Measurements from ENCODE around the gene VAPB.
A peak's percentile ranks its signal among the peaks of the same experiment; 100 is the strongest.
"Not testable (repeated sequence)": the region's sequence is repeated elsewhere in the genome, so short reads cannot be mapped to it uniquely, and the experiment has no call there.

VAPB gene, protein sequence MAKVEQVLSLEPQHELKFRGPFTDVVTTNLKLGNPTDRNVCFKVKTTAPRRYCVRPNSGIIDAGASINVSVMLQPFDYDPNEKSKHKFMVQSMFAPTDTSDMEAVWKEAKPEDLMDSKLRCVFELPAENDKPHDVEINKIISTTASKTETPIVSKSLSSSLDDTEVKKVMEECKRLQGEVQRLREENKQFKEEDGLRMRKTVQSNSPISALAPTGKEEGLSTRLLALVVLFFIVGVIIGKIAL

DNA sequence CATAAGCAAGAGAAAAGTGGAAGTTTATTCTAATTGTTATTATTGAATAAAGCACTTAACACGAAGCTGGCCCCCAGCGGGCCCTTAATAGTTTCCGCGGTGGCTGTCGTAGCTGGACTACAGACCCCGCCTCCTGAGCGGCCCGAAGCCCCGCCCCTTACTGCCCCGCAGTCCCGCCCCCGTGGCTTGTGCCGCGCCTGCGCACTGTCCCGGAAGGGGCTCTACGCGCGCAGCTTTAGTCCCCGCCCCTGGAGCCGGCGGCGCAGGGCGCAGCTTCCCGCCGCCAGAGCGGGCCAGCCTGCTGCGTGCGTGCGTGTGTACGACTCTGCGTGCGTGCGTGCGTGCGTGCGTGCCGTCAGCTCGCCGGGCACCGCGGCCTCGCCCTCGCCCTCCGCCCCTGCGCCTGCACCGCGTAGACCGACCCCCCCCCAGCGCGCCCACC lies at the start of gene VAPB:
Gene VAPB, plus strand, starts transcription at position 348 of the 442 bp plus-strand sequence. CDS start 231 bp downstream, outside the sequence.
- DNase-seq (ENCODE audit: low read depth): peak; percentile 94

DNA sequence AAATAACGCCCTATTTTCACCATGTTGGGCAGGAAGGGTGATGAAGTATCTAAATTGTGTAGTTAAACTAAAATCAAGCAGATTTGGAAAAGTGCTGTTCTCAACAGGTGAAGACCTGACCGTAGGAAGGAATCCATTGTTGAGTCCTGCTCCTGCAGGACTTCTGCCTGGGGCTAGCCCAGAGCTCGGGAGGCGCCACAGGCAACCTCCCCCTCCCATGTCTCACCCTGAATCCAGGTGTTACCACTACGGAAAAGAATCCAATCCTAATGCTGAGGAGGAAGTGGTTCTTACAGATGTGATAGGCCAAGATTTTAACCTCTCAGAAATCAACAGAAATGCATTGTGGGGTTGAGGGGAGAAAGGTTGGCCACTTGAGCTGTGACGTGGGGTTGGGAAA lies 49.3 kb upstream of the VAPB start:
- no peak for DNase-seq (ENCODE audit: low read depth)

DNA sequence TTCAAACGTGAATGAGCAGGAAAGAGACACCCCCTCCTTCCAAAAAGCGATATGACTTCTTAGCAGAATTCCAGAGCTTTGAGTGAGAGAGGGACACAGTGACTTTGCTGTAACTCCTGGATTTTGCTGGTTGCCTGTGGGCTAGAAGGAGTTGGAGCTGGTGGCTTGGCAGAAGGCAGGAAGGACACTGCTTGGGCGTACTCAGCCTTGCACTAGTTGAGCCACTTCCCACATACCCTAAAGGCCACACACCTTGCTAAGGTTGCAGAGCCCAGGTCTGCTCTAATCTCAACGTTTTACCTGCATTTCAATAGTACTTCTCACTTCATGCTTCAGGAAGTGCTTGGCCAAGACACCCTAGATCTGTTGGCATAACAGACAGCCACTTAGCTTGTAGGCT lies 48.9 kb upstream of the VAPB start:
- DNase-seq (ENCODE audit: low read depth): no peak

DNA sequence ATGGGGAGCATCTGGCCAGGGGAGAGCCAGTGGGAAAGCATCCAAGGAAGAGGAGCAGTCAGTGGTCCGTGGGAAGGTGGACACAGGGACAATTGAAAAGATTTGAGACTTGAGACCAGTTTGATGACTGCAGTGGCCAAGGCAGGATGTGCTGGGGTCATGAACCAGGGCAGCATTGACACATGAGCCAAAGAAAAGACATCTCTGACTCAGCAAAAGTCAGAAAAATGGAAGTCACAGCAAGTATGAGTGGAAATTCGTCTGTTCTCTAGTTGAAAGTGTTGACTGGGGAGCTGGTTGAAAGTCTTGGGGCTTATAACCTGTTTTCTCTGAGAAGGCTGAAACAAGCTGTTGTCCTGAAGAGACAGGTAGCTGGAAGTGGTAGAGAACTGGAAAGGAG lies 48.2 kb upstream of the VAPB start:
- DNase-seq (ENCODE audit: low read depth): no peak

DNA sequence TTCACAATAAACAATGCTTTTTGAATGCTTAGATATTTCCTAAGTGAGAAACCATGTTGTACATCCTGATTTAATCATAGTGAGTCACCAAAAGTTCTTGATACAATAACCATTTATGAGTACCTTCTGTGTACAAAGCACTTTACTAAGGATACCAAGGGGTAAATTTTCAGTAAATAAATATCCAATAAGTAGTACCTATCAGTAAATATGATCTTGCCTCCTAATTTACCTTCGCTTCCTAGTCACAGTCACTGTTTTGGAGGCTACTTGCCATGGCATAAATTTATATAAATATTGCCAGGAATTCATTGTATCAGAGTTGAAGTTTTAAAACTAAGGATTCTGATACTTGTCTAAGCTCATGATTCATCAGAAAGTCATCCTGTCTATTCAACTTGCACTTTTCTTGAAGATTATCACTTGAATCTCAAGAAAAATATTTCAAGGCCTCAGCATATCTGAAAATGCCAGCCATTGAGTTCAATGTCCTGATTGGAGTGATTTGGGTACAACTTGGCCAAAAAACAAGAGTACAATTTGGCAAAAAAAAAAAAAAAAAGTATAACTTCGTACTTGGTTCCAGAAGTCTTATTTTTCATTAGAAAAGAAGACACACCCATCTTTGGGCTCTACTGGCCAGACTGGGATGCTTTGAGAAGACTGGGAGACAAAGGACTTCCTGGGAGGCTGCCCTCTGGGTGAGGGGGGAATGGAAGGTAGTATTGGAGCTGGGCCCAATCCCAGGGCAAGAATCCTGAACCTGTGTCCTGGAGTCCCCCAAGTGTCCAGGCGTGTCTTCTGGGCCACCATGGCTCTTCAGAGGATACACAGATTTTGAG lies 46.7 kb upstream of the VAPB start:
- no peak for DNase-seq (ENCODE audit: low read depth)

DNA sequence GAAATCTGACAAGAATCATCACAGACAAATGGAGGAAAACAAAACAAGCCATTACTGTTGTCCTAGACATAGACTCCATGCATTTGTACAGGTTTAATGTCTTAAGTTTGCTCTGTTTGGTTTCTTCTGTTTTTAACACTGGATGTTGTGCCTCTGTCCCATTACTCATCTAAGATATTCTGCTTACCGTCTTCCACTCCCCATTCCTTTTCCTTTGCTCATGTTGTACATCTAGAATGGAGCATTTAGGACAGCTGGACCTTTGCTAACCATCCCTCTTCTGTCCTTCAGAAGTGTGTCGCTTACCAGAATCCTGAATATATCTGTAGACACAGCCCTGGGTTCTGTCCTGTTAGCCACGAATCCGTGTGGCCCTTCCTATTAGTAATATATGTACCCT lies 44.3 kb upstream of the VAPB start:
- DNase-seq (ENCODE audit: low read depth): no peak

DNA sequence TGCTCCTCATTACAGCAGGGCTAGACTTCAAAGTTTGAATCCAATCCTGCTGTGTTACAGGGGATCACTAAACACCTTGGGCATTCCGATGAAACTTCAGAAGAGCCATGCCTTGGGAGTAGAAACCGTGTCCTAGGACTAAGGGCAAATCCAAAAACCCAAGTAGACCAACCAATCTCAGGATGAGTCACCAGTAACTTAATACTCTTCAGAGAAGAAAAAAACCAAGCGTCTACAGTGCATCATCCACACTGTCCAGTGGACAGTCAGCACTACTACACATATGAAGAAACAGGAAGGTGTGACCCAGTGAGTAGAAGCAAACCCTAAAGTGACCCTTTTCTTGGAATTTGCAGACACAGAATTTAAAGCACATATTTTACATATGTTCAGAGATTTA lies 39.5 kb upstream of the VAPB start:
- DNase-seq (ENCODE audit: low read depth): no peak

DNA sequence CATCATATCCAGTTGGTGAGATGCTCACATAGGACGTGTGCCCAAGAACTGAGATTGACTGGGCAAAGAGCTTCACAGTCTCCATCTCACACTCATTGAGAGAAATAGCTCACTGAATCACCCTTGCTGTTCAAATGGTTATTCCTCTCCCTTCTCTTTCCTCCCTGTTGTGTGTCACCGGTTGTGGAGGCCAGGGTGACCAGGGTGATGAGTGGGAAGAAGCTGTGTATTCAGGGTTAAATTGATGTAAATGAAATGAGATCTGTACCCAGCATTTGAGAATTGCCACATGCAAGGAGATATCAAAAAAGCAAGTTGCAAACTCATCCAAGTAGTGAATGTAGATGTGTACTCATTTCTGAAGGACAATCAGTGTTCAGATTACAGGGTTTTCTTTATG lies 36.6 kb upstream of the VAPB start:
- DNase-seq (ENCODE audit: low read depth): no peak

DNA sequence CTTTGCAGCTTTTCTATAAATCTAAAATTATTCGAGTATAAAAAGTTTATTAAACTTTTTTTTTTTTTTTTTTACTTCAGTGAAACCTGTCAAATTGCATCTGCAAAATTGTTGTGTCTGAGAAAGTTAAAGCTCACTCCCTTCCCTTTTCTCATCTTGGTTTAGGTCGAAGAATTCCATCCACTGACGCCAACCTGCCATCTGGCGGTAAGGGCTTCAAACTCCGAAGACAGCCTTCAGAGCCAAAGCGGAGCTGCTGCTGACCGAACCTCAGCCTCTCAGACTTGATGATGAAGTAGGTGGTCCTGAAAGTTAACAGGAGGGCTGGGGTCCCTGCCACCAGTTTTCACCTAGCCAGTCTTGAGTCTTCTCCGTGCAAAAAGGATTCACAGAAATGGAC lies 29.6 kb upstream of the VAPB start:
- no peak for DNase-seq (ENCODE audit: low read depth)

DNA sequence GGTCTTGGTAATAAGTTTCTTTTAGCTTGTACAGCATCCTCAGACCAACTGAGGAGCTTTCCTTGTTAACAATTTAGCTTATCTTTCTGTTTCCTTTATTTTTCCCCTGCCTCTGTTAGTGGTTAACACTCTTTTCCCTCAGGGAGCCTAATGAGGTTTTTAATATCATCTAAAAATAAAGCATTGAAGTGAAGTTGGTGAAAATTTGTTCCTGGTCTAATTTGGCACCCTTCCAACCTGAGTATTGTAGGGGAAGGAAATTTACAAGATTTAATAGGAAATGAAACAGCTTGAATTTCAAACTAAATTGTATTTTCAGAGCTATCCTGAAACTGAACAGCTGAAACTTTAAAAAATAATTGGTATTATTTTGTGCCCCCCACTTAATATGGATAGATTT lies 28.1 kb upstream of the VAPB start:
- no peak for DNase-seq (ENCODE audit: low read depth)

DNA sequence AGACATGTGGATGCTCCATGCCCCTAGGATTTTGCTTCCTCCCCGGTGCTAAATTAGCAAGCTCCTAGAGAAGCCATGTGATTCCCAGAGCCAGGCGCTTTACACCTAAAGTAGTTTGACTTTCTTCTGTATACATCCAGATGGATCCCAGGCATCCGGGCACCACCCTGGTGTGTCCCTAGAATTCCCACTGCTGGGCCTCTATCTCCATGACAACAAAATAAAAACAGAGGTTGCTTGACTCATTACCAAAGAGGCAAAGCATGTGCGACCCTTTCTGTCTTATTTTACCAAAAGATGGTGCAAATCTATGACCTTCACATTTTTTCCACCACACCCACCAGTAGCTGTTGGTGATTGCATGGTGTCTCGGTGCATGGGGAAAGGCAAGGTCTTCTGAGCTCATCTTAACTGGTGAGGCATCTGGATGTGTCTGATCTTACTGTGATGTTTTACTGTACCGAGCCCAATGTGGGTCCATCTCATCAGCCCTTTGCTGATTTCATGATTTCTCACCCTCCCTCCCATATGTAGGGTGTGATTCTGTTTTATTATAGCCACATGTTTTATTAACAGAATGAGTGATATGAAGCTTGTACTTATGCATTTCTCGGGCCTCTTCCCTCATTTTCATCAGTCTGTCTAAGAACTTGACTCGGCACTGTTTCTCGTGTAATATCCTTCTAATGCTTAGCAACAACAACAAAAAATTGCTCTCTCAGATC lies 27.4 kb upstream of the VAPB start:
- DNase-seq (ENCODE audit: low read depth): no peak

DNA sequence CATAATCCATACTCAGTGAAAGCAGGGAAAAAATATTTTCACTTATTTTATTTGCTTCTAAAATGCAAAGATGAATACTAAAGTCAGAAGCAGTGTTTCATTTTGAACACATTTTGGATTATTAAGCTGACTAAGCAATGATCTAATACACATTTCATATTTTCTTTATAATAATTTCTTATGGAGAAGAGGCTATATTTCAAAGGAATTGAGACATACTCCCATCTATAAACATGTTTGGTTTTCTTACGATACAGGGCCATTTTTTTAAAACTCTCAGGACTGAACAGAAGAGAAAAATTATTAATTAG lies 26.9 kb upstream of the VAPB start:
- no peak for DNase-seq (ENCODE audit: low read depth)

DNA sequence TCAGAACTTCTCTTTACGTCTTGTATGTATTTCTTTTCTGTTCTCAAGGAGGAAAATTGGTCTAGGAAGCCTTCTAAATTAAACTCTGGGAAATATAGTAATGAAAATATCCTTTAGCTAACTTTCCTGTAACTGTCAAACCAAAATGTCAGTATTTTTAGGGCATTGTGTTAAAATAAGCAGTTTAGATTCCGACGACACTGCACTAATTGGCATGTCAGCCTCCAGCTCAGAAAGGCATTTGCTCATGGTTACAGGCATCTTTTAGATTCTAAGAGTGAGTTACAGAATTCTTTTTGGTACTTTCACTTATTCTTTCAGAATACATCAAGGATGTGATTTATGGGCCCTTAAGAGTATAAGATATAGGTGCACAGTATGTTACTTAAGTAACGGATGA lies 26.1 kb upstream of the VAPB start:
- DNase-seq (ENCODE audit: low read depth): no peak

DNA sequence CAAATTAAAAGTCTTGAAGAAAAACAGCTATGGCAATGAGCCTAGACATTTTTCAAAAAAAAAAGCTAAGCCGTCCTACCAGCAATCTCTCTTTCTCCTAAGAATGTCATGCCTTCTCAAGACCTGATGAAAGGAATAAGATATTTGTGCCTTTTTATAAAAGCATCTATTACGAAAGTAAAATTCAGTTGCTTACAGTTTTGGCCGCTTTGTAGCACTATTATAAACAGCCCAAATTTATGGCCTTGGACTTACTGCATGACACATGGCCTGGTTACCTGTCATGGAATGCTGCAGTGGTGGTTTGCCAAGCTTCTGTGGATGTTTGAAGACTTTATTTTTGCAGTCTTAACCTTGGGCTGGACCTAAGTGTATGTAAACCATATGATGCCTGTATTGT lies 22.2 kb upstream of the VAPB start:
- no peak for DNase-seq (ENCODE audit: low read depth)

DNA sequence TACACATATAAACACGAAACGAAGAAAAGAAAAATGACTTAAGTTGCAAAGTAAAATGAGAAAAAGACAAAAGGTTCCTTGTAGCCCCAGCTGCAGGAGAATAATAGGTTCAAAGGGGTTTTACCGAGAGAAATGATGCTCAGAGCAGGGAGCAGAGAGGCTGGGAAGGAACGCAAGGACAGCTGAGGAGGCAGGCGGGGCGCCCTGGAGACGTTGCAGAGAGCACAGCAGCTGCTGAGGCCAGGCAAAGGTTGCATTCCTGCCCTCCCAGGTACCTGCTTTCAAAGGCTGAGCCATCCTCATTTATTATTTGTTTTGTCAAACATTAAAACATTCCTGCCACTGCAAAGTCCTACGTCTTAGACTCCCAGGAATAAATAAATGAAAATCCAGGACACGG lies 16.2 kb upstream of the VAPB start:
- no peak for DNase-seq (ENCODE audit: low read depth)

DNA sequence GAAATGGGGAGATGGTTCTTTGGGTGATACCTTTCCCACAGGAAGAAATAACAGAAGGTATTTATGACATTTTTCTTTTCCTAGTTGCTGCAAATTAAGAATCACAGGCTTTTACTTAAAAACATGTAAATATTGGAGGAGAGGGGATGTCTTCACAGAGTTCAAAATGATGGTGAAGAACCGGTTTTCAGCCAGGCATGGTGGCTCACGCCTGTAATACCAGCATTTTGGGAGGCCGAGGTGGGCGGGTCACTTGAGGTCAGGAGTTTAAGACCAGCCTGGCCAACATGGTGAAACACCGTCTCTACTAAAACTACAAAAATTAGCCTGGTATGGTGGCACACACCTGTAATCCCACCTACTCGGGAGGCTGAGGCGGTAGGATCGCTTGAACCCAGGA lies 15.7 kb upstream of the VAPB start:
- not testable (repeated sequence) for DNase-seq (ENCODE audit: low read depth)

DNA sequence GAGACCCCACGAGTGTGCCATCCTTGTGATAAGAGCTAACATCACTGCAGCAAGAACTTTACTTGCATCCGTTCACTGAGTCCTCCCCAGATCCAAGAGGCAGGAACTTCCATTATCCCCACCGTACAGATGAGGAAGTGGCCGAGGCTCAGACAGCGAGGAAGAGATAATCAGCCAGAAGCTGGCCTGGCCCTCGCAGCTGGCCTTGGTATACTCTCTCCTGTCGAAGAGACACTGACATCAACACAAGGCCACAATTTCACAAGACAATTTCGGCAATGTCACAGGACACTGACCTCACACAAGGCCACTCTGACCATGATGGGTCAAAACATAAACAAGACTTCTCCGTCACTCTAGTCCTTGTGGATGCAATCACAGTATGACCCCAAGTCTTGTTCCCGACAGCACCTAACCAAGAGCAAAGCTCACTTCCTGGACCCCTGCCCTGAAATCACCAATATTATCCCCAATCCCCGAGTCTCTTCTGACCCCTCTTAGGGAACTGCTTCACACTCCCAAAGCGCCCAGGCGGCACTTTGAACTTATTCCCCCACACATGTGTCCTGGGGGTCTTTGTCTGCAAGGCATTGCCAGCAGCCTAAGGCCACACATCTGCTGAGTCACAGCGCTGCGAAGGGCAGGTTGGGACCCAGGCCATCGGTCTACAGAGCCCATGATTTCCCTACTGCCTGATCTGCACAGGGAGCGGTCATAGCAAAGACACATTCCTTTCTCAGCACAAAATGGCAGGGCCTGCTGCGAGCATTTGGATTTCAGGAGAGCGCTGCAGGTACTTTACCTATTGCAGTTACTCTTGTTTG lies 14.8 kb upstream of the VAPB start:
- no peak for DNase-seq (ENCODE audit: low read depth)

DNA sequence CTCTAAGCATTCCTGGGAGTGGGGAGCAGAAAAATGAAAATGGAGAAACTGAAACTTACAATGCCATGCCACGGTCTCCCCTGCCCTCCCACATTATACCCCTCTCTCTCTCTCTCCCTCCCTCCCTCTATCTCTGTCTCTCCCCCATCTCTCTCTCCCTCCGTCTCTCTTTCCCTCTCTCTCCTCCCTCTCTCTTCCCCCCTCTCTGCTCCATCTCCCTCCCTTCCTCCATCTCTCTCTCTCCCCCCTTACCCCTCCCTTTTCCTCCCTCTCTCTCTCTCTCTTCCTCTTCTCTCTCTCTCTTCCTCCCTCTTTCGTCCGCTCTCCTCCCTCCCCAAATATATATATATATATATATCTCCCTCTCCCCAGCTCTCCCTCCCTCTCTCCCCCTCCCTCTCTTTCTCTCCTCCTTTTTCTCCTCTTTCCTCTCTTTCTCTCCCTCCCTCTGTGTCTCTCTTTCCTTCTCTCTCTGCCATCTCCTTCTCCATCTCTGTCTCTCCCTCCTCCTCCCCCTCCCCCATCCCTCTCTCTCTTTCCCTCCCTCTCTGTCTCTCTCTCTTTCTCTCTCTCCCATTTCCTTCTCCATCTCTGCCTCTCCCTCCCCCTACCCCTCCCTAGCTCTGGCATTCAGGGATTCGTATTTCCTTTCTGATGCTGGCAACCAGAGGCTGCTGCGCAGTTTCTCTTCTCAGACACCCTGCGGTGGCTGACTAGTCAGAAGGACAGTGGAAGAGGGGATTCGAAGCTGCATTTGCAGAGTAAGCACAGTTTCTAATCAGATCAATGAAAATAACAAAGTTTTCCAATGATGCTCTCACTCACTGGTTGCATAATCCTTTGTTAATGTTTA lies 13.9 kb upstream of the VAPB start:
- no peak for DNase-seq (ENCODE audit: low read depth)

DNA sequence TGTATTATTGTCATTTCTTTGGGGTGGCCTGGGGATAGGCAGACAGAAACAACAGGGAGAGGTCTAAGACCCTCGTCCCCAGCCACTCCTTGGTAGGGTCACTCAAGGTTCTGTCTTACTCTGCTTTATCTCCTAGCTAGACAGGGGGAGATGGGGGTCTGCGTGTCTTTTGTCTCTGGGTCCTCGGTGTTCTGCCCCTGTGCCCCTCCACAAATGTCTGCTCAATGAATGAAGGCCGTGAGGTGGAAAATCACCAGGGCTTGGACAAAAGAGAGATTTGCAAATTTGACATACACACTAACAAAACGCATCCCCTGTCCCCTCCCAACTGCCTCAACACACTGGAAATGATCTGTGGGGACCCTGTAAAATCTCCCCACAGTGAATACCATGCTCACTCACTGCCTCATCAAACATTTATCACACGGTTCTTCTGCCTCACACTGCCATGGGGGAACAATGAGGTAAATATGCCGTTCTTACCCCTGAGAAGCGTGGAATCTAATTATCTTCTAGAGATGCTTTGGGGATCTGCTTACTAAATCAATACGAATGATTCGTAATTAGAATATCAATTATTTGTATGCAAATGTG lies 13.2 kb upstream of the VAPB start:
- DNase-seq (ENCODE audit: low read depth): no peak

DNA sequence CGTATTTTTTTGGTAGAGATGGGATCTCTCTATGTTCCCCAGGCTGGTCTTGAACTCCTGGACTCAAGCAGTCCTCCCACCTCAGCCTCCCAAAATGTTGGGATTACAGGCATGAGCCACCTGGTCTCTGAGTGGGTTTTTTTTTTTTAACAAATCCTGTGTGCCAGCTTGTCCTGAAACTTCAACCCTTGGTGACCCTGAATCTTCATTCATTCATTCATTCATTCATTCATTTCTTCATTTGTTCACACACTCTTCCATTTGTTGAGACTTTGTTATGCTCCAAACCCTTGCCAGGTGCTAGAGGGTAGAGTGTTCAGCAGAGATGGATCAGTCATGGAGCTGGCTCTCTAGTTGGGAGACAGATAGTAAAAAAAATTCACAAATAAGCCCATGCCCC lies 12.0 kb upstream of the VAPB start:
- no peak for DNase-seq (ENCODE audit: low read depth)

Measured in stimulated activated CD8-positive, alpha-beta memory T cell treated with anti-CD3 and anti-CD28 coated beads, Interleukin-15, amount 100 ng/mL, for 1 hour (primary cell).